Retinal pigment epithelial cell (primary cell): ENCODE measurements around the gene TSPAN16.
"Not testable (repeated sequence)": the region's sequence is repeated elsewhere in the genome, so short reads cannot be mapped to it uniquely, and the experiment has no call there.

Experiments used
- DNase-seq: peaks from one replicate; pipeline ENCODE4 v3.0.0-alpha.2; 2010; ENCODE audit warnings: low read depth
- H3K4me3 ChIP-seq: 2 replicates; pipeline ENCODE4 v1.5.1; 2011; ENCODE audit warnings: mild to moderate bottlenecking, low read length, control low read depth, moderate library complexity
- TF ChIP-seq, protein P1 (sequence below): conservative IDR thresholded peaks from 2 replicates; pipeline ENCODE4 v1.5.1; 2011; ENCODE audit warnings: low read depth, low read length, control low read depth, inconsistent platforms

Gene TSPAN16

DNA sequence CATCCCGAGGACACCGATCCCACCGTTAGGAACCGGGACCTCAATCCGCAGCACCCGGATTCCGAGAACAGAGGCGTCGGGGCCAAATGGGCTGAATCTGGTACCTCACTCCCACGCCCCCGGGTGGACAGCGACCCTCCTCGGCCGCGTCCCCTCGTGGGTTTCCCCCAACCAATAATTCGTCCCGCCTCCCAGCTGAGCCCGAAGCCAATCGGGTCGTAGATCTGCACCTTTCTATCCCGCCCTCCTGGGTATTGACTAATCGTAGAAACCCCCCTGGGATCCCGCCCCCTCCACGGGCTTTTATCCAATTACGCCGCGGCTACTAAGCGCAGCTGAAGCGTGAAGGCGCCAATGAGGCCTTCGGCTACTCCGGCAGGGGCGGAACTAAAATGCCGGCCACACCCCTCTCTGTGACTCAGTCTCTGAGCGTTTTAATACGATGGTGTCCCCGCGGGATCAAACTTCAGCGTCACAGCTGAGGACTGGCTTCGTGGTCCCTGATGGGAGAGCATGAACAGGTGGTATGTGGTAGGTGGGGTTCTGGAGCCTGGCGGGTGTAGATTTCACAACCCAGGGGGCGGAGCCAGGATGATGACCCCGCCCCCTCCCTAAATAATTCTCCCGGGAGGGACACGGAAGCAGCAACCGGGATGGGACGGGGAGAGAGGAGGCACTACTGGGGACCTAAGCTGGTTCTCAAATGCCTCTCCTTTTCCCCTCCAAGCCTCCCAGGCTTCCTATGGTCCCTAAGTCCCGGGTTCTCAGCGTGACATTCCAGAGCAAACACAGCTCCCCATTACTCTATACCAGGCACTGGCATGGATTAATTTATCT lies 50.4 kb downstream of the TSPAN16 start, which contains the start of the genes CCDC159 and TMEM205:
Gene CCDC159 (plus strand): TSS at position 416 of the 837 bp plus-strand sequence. CDS start 88 bp downstream, at position 504.
Gene TMEM205 (minus strand): TSS at position 165 of the 837 bp plus-strand sequence. CDS start 649 bp downstream, outside the sequence.
- TF ChIP-seq, protein P1, sequence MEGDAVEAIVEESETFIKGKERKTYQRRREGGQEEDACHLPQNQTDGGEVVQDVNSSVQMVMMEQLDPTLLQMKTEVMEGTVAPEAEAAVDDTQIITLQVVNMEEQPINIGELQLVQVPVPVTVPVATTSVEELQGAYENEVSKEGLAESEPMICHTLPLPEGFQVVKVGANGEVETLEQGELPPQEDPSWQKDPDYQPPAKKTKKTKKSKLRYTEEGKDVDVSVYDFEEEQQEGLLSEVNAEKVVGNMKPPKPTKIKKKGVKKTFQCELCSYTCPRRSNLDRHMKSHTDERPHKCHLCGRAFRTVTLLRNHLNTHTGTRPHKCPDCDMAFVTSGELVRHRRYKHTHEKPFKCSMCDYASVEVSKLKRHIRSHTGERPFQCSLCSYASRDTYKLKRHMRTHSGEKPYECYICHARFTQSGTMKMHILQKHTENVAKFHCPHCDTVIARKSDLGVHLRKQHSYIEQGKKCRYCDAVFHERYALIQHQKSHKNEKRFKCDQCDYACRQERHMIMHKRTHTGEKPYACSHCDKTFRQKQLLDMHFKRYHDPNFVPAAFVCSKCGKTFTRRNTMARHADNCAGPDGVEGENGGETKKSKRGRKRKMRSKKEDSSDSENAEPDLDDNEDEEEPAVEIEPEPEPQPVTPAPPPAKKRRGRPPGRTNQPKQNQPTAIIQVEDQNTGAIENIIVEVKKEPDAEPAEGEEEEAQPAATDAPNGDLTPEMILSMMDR: no peak
- DNase-seq: peak; percentile 98
- H3K4me3 ChIP-seq: peak within 1 kb of the TSS; percentile 88

DNA sequence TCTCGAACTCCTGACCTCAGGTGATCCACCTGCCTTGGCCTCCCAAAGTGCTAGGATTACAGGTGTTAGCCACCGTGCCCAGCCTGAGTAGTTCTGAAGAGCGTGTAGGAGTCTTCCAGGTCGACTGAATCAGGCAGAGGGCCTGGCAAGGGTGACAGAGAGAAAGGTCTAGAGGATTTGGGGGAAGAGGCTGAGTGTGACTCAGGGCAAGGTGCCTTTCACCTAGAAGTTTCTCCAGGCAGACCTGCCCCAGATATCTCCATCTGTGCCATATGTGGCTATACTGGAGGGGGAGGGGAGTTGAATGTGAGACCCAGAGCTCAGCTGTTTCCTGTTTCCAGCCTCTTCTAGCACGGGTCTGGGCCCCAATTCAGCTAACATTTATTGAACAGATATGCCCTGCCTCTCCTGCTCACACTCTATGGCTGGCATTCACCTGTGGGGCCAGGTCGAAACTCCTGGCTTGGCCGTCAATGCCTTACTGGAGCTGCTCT lies 51.6 kb downstream of the TSPAN16 start:
- H3K4me3 ChIP-seq: no peak overlapping the region
- TF ChIP-seq, protein P1: no peak
- no peak for DNase-seq

DNA sequence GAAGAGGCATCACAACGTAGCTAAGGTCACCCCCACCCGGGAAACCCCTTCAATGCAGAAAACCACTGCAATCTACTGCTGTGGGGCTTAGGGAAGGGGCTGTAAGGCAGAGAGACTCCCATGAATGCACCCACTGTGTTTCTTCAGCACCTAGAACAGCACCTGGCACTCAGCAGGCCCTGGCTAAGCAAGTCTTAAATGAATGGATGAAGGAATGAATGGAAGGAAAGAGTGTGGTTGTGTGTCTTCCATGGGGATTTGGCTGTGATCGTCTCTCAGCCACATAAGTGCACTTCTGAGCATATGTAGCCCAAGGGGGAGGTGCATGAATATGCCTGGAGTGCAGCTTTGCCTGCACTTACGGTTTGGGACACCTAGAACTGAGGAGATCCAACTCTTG lies 53.2 kb downstream of the TSPAN16 start:
- DNase-seq: no peak
- no peak overlapping the region for H3K4me3 ChIP-seq
- TF ChIP-seq, protein P1: no peak

DNA sequence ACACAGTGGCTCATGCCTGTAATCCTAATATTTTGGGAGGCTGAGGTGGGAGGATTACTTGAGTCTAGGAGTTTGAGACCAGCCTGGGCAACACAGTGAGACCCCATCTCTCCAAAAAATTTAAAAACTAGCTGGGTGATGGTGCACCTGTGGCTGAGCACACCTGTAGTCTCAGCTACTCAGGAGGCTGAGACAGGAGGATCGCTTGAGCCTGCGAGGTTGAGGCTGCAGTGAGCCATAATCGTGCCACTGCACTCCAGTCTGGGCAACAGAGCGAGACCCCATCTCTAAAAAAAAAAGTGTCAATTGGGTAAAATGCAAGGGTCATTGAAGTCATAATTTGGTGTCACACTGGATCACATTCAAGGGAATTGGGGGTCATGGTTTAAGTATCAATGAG lies 58.1 kb downstream of the TSPAN16 start:
- H3K4me3 ChIP-seq, DNase-seq: not testable (repeated sequence)

DNA sequence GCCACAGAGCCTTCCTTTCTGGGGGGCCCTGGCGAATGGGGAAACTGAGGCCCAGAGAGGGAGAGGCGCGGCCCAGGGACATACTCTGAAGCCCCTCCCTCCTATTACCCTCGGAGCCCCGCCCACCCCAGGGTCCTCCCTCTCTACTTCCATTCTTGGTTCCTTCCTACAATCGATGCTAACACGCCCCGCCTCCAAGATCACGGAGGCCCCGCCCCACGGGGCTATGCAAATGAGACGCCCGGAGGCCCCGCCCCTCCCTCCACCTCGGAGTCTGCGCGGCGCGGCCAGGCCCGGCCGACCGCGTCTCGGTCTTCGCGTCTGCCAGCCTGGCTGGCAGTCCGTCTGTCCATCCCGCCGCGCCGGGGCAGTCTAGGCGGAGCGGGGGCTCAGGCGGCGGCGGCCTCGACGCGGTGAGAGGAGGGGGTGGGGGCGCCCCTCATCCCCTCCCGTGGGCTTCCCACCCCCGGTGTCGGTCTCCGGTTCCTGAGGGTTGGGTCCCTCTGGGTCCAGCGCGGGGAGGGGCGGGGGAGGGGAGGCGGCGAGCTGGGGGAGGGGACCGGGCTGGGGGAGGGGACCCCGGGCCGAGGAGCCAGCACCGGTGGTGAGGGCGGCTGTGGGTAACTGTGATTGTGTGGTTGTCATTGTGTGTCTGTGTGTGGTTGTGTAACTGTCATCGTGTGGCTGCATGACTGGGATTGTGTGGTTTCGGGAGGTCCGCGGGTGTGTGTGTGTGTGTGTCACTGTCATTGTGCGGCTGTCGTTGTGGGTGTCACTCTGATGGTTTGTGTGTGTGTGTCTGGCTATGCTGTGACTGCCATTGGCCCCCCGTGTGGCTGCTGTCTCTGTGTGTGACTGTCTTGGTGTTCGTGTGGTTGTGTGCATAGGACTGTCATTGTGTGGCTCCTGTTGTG lies 59.5 kb downstream of the TSPAN16 start, which contains the start of gene PLPPR2:
Gene PLPPR2 (plus strand): TSS at position 273 of the 914 bp plus-strand sequence. CDS start 2,242 bp downstream, outside the sequence.
- DNase-seq: no peak
- TF ChIP-seq, protein P1: no peak
- H3K4me3 ChIP-seq: peak within 1 kb of the TSS; percentile 56

DNA sequence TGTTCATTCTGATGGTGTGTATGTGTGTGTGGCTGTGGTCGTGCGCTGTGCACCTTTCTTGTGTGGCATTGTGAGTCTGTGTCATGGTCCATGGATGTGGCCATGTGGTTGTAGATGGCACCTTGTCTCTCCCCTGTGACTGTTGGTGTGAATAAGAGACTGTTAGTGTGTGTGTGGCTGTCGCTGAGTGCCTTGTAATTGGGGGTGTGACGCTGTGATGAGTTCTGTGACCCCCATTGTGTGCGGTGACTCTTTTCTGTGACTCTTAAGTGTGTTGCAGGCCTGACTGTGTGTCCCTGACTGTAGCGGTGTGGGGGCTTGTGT lies 60.1 kb downstream of the TSPAN16 start:
- TF ChIP-seq, protein P1: no peak
- DNase-seq: no peak
- H3K4me3 ChIP-seq: peak overlapping the region; percentile 56

DNA sequence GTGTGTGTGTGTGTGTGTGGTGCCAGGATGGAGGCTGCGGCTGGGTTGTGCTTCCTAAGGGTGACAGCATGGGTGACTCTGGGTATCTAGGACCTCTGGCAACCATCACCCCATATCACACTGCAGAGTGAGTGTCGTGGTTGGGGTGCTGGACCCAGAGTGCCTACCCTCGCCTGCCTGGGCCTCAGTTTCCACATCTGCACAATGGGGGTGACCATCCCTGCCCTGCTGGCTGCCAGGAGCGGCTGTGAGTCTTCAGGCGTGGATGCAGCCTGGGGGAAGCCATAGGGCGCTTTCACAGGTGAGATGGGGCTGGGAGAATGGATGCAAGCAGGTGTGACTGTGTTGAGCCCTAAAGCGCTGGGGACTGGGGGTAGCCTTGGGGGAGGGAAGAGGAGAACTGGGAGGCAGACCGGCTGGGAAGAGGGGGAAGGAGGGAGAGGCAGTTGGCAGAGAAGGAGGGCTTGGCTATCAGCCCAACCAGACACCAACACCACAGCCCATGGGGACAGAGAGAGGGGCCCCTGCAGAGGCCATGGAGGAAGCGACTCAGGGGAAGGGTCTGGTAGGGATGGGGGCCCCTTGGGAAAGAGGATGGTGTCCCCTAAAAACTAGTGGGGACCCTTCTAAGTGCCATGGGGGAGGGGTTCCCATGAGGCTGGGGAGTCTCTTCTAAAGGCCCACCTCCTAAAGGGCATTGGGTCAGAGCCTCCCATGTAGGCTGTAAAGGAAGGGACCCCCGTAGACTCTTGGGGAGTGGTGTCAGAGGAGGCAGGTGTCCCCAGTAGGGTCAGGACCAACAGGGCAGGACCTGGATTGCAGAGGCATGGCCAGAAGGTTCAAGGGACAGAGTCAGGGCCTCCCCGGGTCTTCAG lies 61.0 kb downstream of the TSPAN16 start:
- no peak for DNase-seq
- TF ChIP-seq, protein P1: no peak
- H3K4me3 ChIP-seq: no peak overlapping the region
